NCI-H187 treated with DMSO at 0.1 percent for 48 hours (cell line): ENCODE measurements around the gene CD200R1L.

Source experiments
- DNase-seq: peaks from one replicate; lab custom pipeline; 2025; lab: John Stamatoyannopoulos, UW

The CD200R1L gene

GRCh38 chr3:112818289-112818688 is 28.4 kb downstream of the CD200R1L start:
- DNase-seq = no peak

GRCh38 chr3:112817797-112818196 is 28.9 kb downstream of the CD200R1L start:
- no peak for DNase-seq

GRCh38 chr3:112817271-112817670 is 29.4 kb downstream of the CD200R1L start:
- DNase-seq = no peak

GRCh38 chr3:112815981-112816380 is 30.7 kb downstream of the CD200R1L start:
- DNase-seq = no peak

- DNase-seq = no peak
Observed at GRCh38 chr3:112814266-112814665, 32.4 kb downstream of the CD200R1L start.

GRCh38 chr3:112813723-112814171 is 32.9 kb downstream of the CD200R1L start:
- no peak for DNase-seq

GRCh38 chr3:112813016-112813415 is 33.6 kb downstream of the CD200R1L start:
- no peak for DNase-seq

- no peak for DNase-seq
Observed at GRCh38 chr3:112811917-112812660, 34.6 kb downstream of the CD200R1L start.

GRCh38 chr3:112811131-112811884 is 35.4 kb downstream of the CD200R1L start:
- DNase-seq = no peak

- no peak for DNase-seq
Observed at GRCh38 chr3:112810561-112810960, 36.1 kb downstream of the CD200R1L start.

- DNase-seq = no peak
Observed at GRCh38 chr3:112808136-112808535, 38.5 kb downstream of the CD200R1L start.

- DNase-seq = no peak
Observed at GRCh38 chr3:112807685-112808084, 39.0 kb downstream of the CD200R1L start.

- no peak for DNase-seq
Observed at GRCh38 chr3:112806903-112807302, 39.8 kb downstream of the CD200R1L start.

- no peak for DNase-seq
Observed at GRCh38 chr3:112805126-112805525, 41.5 kb downstream of the CD200R1L start.

GRCh38 chr3:112804021-112804420 is 42.6 kb downstream of the CD200R1L start:
- DNase-seq = no peak

- no peak for DNase-seq
Observed at GRCh38 chr3:112803467-112803866, 43.2 kb downstream of the CD200R1L start.

- no peak for DNase-seq
Observed at GRCh38 chr3:112802338-112802737, 44.3 kb downstream of the CD200R1L start.

GRCh38 chr3:112799946-112800345 is 46.7 kb downstream of the CD200R1L start:
- no peak for DNase-seq

- DNase-seq = no peak
Observed at GRCh38 chr3:112794622-112795172, 52.0 kb downstream of the CD200R1L start.

GRCh38 chr3:112793326-112794081 is 53.2 kb downstream of the CD200R1L start:
- no peak for DNase-seq

GRCh38 chr3:112791736-112792135 is 54.9 kb downstream of the CD200R1L start:
- no peak for DNase-seq

GRCh38 chr3:112789787-112790186 is 56.9 kb downstream of the CD200R1L start:
- no peak for DNase-seq
